ENCODE data around the gene ABCD1.

- TF ChIP-seq, protein P1, sequence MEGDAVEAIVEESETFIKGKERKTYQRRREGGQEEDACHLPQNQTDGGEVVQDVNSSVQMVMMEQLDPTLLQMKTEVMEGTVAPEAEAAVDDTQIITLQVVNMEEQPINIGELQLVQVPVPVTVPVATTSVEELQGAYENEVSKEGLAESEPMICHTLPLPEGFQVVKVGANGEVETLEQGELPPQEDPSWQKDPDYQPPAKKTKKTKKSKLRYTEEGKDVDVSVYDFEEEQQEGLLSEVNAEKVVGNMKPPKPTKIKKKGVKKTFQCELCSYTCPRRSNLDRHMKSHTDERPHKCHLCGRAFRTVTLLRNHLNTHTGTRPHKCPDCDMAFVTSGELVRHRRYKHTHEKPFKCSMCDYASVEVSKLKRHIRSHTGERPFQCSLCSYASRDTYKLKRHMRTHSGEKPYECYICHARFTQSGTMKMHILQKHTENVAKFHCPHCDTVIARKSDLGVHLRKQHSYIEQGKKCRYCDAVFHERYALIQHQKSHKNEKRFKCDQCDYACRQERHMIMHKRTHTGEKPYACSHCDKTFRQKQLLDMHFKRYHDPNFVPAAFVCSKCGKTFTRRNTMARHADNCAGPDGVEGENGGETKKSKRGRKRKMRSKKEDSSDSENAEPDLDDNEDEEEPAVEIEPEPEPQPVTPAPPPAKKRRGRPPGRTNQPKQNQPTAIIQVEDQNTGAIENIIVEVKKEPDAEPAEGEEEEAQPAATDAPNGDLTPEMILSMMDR (IDR thresholded peaks at IDR 0.05) = no peak
- TF ChIP-seq POLR2A (IDR thresholded peaks at IDR 0.05) = no peak
These were observed 38.0 kb downstream of the ABCD1 start for GRCh38 chrX:153762626-153763173.
